Gastroesophageal sphincter (tissue), 3 donors: ENCODE measurements around the gene KIF5A.

ENCODE experiments used
- CTCF ChIP-seq, 4 experiments: fragments of 200-600 bp in 2 of 4; fragments of 450-650 bp in 2 of 4; sonication (generic) in 1 of 4; IDR thresholded peaks; one replicate each; pipeline ENCODE4 v1.5.1; 2017 to 2019; ENCODE audit warnings: antibody characterized with exemption in 4 of 4, mild to moderate bottlenecking in 2 of 4, moderate library complexity in 2 of 4
- POLR2AphosphoS5 ChIP-seq: sonication (generic); formaldehyde crosslinking; IDR thresholded peaks from one replicate; pipeline ENCODE4 v1.6.1; 2017; ENCODE audit warnings: antibody characterized with exemption

GRCh38 chr12:57585156-57585555 is 35.3 kb downstream of the KIF5A start:
- TF ChIP-seq CTCF (IDR thresholded peaks at IDR 0.05): no peak
- TF ChIP-seq POLR2AphosphoS5: no peak
